DND-41 (cell line): ENCODE measurements around the gene MAP1LC3B.
"Not testable (repeated sequence)": the region's sequence is repeated elsewhere in the genome, so short reads cannot be mapped to it uniquely, and the experiment has no call there.

ENCODE experiments used
- ATAC-seq: fragments of 200-7000 bp; cut with Tn5 transposase; 3 replicates; pipeline ENCODE4 v1.9.1; 2021; ENCODE audit warnings: low read depth; ENCODE audit not compliant: insufficient read depth
- DNase-seq: peaks from one replicate; pipeline ENCODE4 v3.0.0-alpha.2; 2020
- H2AFZ ChIP-seq: 2 replicates; pipeline ENCODE4 v1.6.0; 2012; ENCODE audit warnings: low read depth, low read length
- H3K27ac ChIP-seq: 2 replicates; pipeline ENCODE4 v1.5.1; 2012; ENCODE audit warnings: low read length, inconsistent platforms
- H3K27me3 ChIP-seq: fragments of 200-600 bp; sonication (generic); 2 replicates; pipeline ENCODE4 v1.6.0; 2012; ENCODE audit warnings: low read length, mild to moderate bottlenecking, inconsistent platforms; ENCODE audit not compliant: insufficient read depth, poor library complexity
- H3K36me3 ChIP-seq: 2 replicates; pipeline ENCODE4 v1.5.1; 2012; ENCODE audit warnings: low read length, inconsistent platforms; ENCODE audit not compliant: insufficient read depth
- H3K4me1 ChIP-seq: 2 replicates; pipeline ENCODE4 v1.5.1; 2012; ENCODE audit warnings: mild to moderate bottlenecking, low read length; ENCODE audit not compliant: insufficient read depth
- H3K4me2 ChIP-seq: 2 replicates; pipeline ENCODE4 v1.6.0; 2012; ENCODE audit warnings: mild to moderate bottlenecking, moderate library complexity, low read length, inconsistent platforms; ENCODE audit not compliant: insufficient read depth
- H3K4me3 ChIP-seq, 2 experiments: fragments of 200-600 bp in 1 of 2; shearing (Covaris generic) in 1 of 2; 2 replicates each; pipeline ENCODE4 v1.5.1; 2012 to 2016; ENCODE audit warnings: inconsistent platforms in 2 of 2, low read length in 2 of 2, mild to moderate bottlenecking in 2 of 2, low read depth in 1 of 2, moderate library complexity in 1 of 2
- H3K79me2 ChIP-seq: 2 replicates; pipeline ENCODE4 v1.6.0; 2012; ENCODE audit warnings: low read length, inconsistent platforms; ENCODE audit not compliant: insufficient read depth
- H3K9ac ChIP-seq: 2 replicates; pipeline ENCODE4 v1.6.0; 2012; ENCODE audit warnings: low read depth, mild to moderate bottlenecking, inconsistent platforms, low read length, moderate library complexity
- H3K9me3 ChIP-seq: 2 replicates; pipeline ENCODE4 v1.5.1; 2012; ENCODE audit warnings: low read length, moderate library complexity, mild to moderate bottlenecking, inconsistent platforms; ENCODE audit not compliant: insufficient read depth, severe bottlenecking
- H4K20me1 ChIP-seq: 2 replicates; pipeline ENCODE4 v1.6.0; 2012; ENCODE audit warnings: low read length; ENCODE audit not compliant: insufficient read depth
- CTCF ChIP-seq: IDR thresholded peaks from 2 replicates; pipeline ENCODE4 v1.5.1; 2012; ENCODE audit warnings: borderline replicate concordance, low read length, moderate library complexity, mild to moderate bottlenecking; ENCODE audit not compliant: poor library complexity, severe bottlenecking; ENCODE audit errors: extremely low read depth
- EZH2 ChIP-seq: IDR thresholded peaks from 3 replicates; pipeline ENCODE4 v1.6.1; 2012; ENCODE audit warnings: borderline replicate concordance, low read depth, mild to moderate bottlenecking, moderate library complexity, low read length, inconsistent platforms; ENCODE audit not compliant: severe bottlenecking

The MAP1LC3B gene

GRCh38 chr16:87387942-87388817 lies 4.0 kb upstream of the MAP1LC3B start:
- H3K4me3 ChIP-seq, result peak overlapping the region in 1 of 2 experiments; percentile 53; a peak in 3 of 4 replicates
- peaks cover 56% of the 10 kb centered on the region for H3K4me1 ChIP-seq
- H3K27ac ChIP-seq, result peak overlapping the region; percentile 81
- TF ChIP-seq CTCF, result no peak
- no peak for TF ChIP-seq EZH2
- H3K79me2 ChIP-seq, result peaks cover 57% of the 10 kb centered on the region
- H3K27me3 ChIP-seq, result no peaks in the 10 kb centered on the region
- DNase-seq (peak; percentile 92), ATAC-seq (peak; percentile 73)
- peak overlapping the region; percentile 61 for H2AFZ ChIP-seq
- H3K36me3 ChIP-seq, result no peaks in the 10 kb centered on the region; the same call in 1 of the 2 replicates
- H4K20me1 ChIP-seq, result peaks cover 6% of the 10 kb centered on the region
- peak overlapping the region; percentile 66 for H3K4me2 ChIP-seq
- H3K9ac ChIP-seq, result peak overlapping the region; percentile 54
- no peaks in the 10 kb centered on the region for H3K9me3 ChIP-seq

GRCh38 chr16:87388818-87389134 lies 3.4 kb upstream of the MAP1LC3B start:
- DNase-seq, result no peak
- Histone ChIP-seq H3K27ac (peak overlapping the region; percentile 81), H3K4me1 (peaks cover 62% of the 10 kb centered on the region), H4K20me1 (peaks cover 12% of the 10 kb centered on the region), H2AFZ (peak overlapping the region; percentile 61), H3K79me2 (peaks cover 60% of the 10 kb centered on the region), H3K9me3 (no peaks in the 10 kb centered on the region), H3K36me3 (no peaks in the 10 kb centered on the region; the same call in 1 of the 2 replicates), H3K4me2 (peak overlapping the region; percentile 66), H3K27me3 (no peaks in the 10 kb centered on the region), H3K9ac (peak overlapping the region; percentile 54), H3K4me3 (peak overlapping the region in 1 of 2 experiments; percentile 53; a peak in 3 of 4 replicates)
- TF ChIP-seq EZH2, result no peak
- no peak for TF ChIP-seq CTCF
- ATAC-seq, result no peak

GRCh38 chr16:87389245-87389644 lies 2.9 kb upstream of the MAP1LC3B start:
- no peak for ATAC-seq
- Histone ChIP-seq H3K4me3 (no peak overlapping the region), H3K79me2 (peaks cover 61% of the 10 kb centered on the region), H3K27me3 (no peaks in the 10 kb centered on the region), H3K9me3 (no peaks in the 10 kb centered on the region), H3K27ac (peak overlapping the region; percentile 68), H4K20me1 (peaks cover 14% of the 10 kb centered on the region), H3K36me3 (no peaks in the 10 kb centered on the region; the same call in 1 of the 2 replicates), H3K4me2 (peak overlapping the region; percentile 66; the same call in 1 of the 2 replicates), H3K4me1 (peaks cover 67% of the 10 kb centered on the region), H2AFZ (peak overlapping the region; percentile 0; the same call in 1 of the 2 replicates), H3K9ac (peak overlapping the region; percentile 54; the same call in 1 of the 2 replicates)
- DNase-seq, result no peak
- TF ChIP-seq EZH2, result no peak
- TF ChIP-seq CTCF, result no peak

- not testable (repeated sequence) for H3K9me3 ChIP-seq, H2AFZ ChIP-seq, H3K4me3 ChIP-seq, DNase-seq, H3K9ac ChIP-seq, ATAC-seq, H3K36me3 ChIP-seq, H3K4me2 ChIP-seq, H3K27ac ChIP-seq, H3K27me3 ChIP-seq
- peaks cover 21% of the 10 kb centered on the region for H4K20me1 ChIP-seq
- H3K4me1 ChIP-seq, result peaks cover 68% of the 10 kb centered on the region
- H3K79me2 ChIP-seq, result peaks cover 61% of the 10 kb centered on the region
Measured at GRCh38 chr16:87389914-87390313, 2.2 kb upstream of the MAP1LC3B start.
